Measurements from ENCODE around the gene CAPN7. TPM values are rescaled to one million over a fixed set of nuclear protein-coding genes. Genes with fewer than 3 reads are reported as not detected.

CAPN7 gene
- total RNA-seq, 1 donor from 2014 or later: 48.1 TPM

GRCh38 chr3:15199493-15200105, 6.4 kb upstream of the CAPN7 start:
- no peak for DNase-seq (ENCODE audit: low spot score)

GRCh38 chr3:15204005-15204404, 2.0 kb upstream of the CAPN7 start:
- DNase-seq (ENCODE audit: low spot score): no peak

GRCh38 chr3:15205482-15205933, 538 bp upstream of the CAPN7 start:
- no peak for DNase-seq (ENCODE audit: low spot score)

- peak; percentile 55 for DNase-seq (ENCODE audit: low spot score)
Measured at GRCh38 chr3:15206662-15207576, 873 bp downstream of the CAPN7 start.

- no peak for DNase-seq (ENCODE audit: low spot score)
Measured at GRCh38 chr3:15207836-15208504, 1.9 kb downstream of the CAPN7 start.

GRCh38 chr3:15211937-15212336, 5.9 kb downstream of the CAPN7 start:
- no peak for DNase-seq (ENCODE audit: low spot score)

GRCh38 chr3:15214758-15215157, 8.7 kb downstream of the CAPN7 start:
- no peak for DNase-seq (ENCODE audit: low spot score)

GRCh38 chr3:15215996-15216395, 9.9 kb downstream of the CAPN7 start:
- no peak for DNase-seq (ENCODE audit: low spot score)

- DNase-seq (ENCODE audit: low spot score): no peak
Measured at GRCh38 chr3:15216501-15216900, 10.5 kb downstream of the CAPN7 start.

- DNase-seq (ENCODE audit: low spot score): no peak
Measured at GRCh38 chr3:15217011-15217671, 11.1 kb downstream of the CAPN7 start.

- no peak for DNase-seq (ENCODE audit: low spot score)
Measured at GRCh38 chr3:15217841-15218267, 11.8 kb downstream of the CAPN7 start.

GRCh38 chr3:15218689-15219088, 12.6 kb downstream of the CAPN7 start:
- DNase-seq (ENCODE audit: low spot score): no peak

GRCh38 chr3:15220056-15220455, 14.0 kb downstream of the CAPN7 start:
- DNase-seq (ENCODE audit: low spot score): no peak

GRCh38 chr3:15220661-15221060, 14.6 kb downstream of the CAPN7 start:
- DNase-seq (ENCODE audit: low spot score): no peak

GRCh38 chr3:15221574-15222217, 15.7 kb downstream of the CAPN7 start:
- DNase-seq (ENCODE audit: low spot score): no peak

- no peak for DNase-seq (ENCODE audit: low spot score)
Measured at GRCh38 chr3:15223685-15224572, 17.9 kb downstream of the CAPN7 start.

GRCh38 chr3:15228147-15228546, 22.1 kb downstream of the CAPN7 start:
- no peak for DNase-seq (ENCODE audit: low spot score)

GRCh38 chr3:15229262-15229661, 23.2 kb downstream of the CAPN7 start:
- no peak for DNase-seq (ENCODE audit: low spot score)

GRCh38 chr3:15241341-15241740, 35.3 kb downstream of the CAPN7 start:
- no peak for DNase-seq (ENCODE audit: low spot score)

GRCh38 chr3:15243822-15244482, 37.9 kb downstream of the CAPN7 start:
- no peak for DNase-seq (ENCODE audit: low spot score)

Measured in ureter (tissue), 1 donor.